ENCODE results near the gene EIF2B2.

GRCh38 chr14:75041613-75042012 lies 38.9 kb downstream of the EIF2B2 start:
- TF ChIP-seq POLR2A (IDR thresholded peaks at IDR 0.05) (no peak), CTCF (IDR thresholded peaks at IDR 0.05) (no peak), EP300 (IDR thresholded peaks at IDR 0.05; ENCODE audit: low read depth) (no peak)
